ENCODE data around the gene ENO1. TPM values are rescaled to one million over a fixed set of nuclear protein-coding genes. Genes with fewer than 3 reads are reported as not detected.
"Not testable (repeated sequence)": the region's sequence is repeated elsewhere in the genome, so short reads cannot be mapped to it uniquely, and the experiment has no call there.

Gene ENO1
- total RNA-seq, 1 experiment from 2014 or later, result 2,649 TPM

- in situ Hi-C loops (cut with HindIII; ENCODE audit: low pct_unique_long_range_greater_than_20kb, low sequenced_read_pairs), result no loop called here
- no peak for DNase-seq (ENCODE audit: low read depth, low spot score)
These were observed 17.6 kb downstream of the ENO1 start for GRCh38 chr1:8860738-8861516.

GRCh38 chr1:8858888-8859706, 19.4 kb downstream of the ENO1 start:
- peak; percentile 74 for DNase-seq (ENCODE audit: low read depth, low spot score)
- in situ Hi-C loops (cut with HindIII; ENCODE audit: low pct_unique_long_range_greater_than_20kb, low sequenced_read_pairs), result no loop called here

GRCh38 chr1:8858112-8858668, 20.3 kb downstream of the ENO1 start:
- in situ Hi-C loops (cut with HindIII; ENCODE audit: low pct_unique_long_range_greater_than_20kb, low sequenced_read_pairs), result no loop called here
- DNase-seq (ENCODE audit: low read depth, low spot score), result no peak

GRCh38 chr1:8856689-8857412, 21.6 kb downstream of the ENO1 start:
- in situ Hi-C loops (cut with HindIII; ENCODE audit: low pct_unique_long_range_greater_than_20kb, low sequenced_read_pairs), result no loop called here
- no peak for DNase-seq (ENCODE audit: low read depth, low spot score)

GRCh38 chr1:8854240-8854639, 24.2 kb downstream of the ENO1 start:
- in situ Hi-C loops (cut with HindIII; ENCODE audit: low pct_unique_long_range_greater_than_20kb, low sequenced_read_pairs), result no loop called here
- DNase-seq (ENCODE audit: low read depth, low spot score), result no peak

GRCh38 chr1:8851060-8851459, 27.4 kb downstream of the ENO1 start:
- DNase-seq (ENCODE audit: low read depth, low spot score), result no peak
- in situ Hi-C loops (cut with HindIII; ENCODE audit: low pct_unique_long_range_greater_than_20kb, low sequenced_read_pairs), result no loop called here

GRCh38 chr1:8848663-8849386, 29.7 kb downstream of the ENO1 start:
- in situ Hi-C loops (cut with HindIII; ENCODE audit: low pct_unique_long_range_greater_than_20kb, low sequenced_read_pairs), result no loop called here
- DNase-seq (ENCODE audit: low read depth, low spot score), result peak; percentile 82

- DNase-seq (ENCODE audit: low read depth, low spot score), result no peak
- in situ Hi-C loops (cut with HindIII; ENCODE audit: low pct_unique_long_range_greater_than_20kb, low sequenced_read_pairs), result no loop called here
These were observed 30.5 kb downstream of the ENO1 start for GRCh38 chr1:8847990-8848389.

GRCh38 chr1:8846263-8846662, 32.2 kb downstream of the ENO1 start:
- in situ Hi-C loops (cut with HindIII; ENCODE audit: low pct_unique_long_range_greater_than_20kb, low sequenced_read_pairs), result no loop called here
- DNase-seq (ENCODE audit: low read depth, low spot score), result no peak

GRCh38 chr1:8845104-8846097, 33.1 kb downstream of the ENO1 start:
- in situ Hi-C loops (cut with HindIII; ENCODE audit: low pct_unique_long_range_greater_than_20kb, low sequenced_read_pairs), result no loop called here
- DNase-seq (ENCODE audit: low read depth, low spot score), result no peak

GRCh38 chr1:8844501-8845006, 33.9 kb downstream of the ENO1 start:
- in situ Hi-C loops (cut with HindIII; ENCODE audit: low pct_unique_long_range_greater_than_20kb, low sequenced_read_pairs), result no loop called here
- DNase-seq (ENCODE audit: low read depth, low spot score), result peak; percentile 49

GRCh38 chr1:8841395-8841794, 37.1 kb downstream of the ENO1 start:
- in situ Hi-C loops (cut with HindIII; ENCODE audit: low pct_unique_long_range_greater_than_20kb, low sequenced_read_pairs), result no loop called here
- DNase-seq (ENCODE audit: low read depth, low spot score), result no peak

- in situ Hi-C loops (cut with HindIII; ENCODE audit: low pct_unique_long_range_greater_than_20kb, low sequenced_read_pairs), result no loop called here
- no peak for DNase-seq (ENCODE audit: low read depth, low spot score)
These were observed 38.5 kb downstream of the ENO1 start for GRCh38 chr1:8839990-8840389.

GRCh38 chr1:8835941-8836643, 42.4 kb downstream of the ENO1 start:
- in situ Hi-C loops (cut with HindIII; ENCODE audit: low pct_unique_long_range_greater_than_20kb, low sequenced_read_pairs), result no loop called here
- peak; percentile 70 for DNase-seq (ENCODE audit: low read depth, low spot score)

GRCh38 chr1:8831340-8831739, 47.1 kb downstream of the ENO1 start:
- peak; percentile 38 for DNase-seq (ENCODE audit: low read depth, low spot score)
- in situ Hi-C loops (cut with HindIII; ENCODE audit: low pct_unique_long_range_greater_than_20kb, low sequenced_read_pairs), result no loop called here

GRCh38 chr1:8830732-8831131, 47.8 kb downstream of the ENO1 start:
- DNase-seq (ENCODE audit: low read depth, low spot score); in situ Hi-C loops (cut with HindIII; ENCODE audit: low pct_unique_long_range_greater_than_20kb, low sequenced_read_pairs): not testable (repeated sequence)
